CD1c-positive myeloid dendritic cell (primary cell): ENCODE results near the gene KRT77.

Experiments
- DNase-seq: peaks from one replicate; pipeline ENCODE4 v3.0.0-alpha.2; 2016; ENCODE audit errors: extremely low spot score

KRT77 gene

GRCh38 chr12:52692254-52692653 is 11.1 kb downstream of the KRT77 start:
- no peak for DNase-seq

GRCh38 chr12:52691841-52692150 is 11.5 kb downstream of the KRT77 start:
- DNase-seq, result no peak

- DNase-seq, result peak; percentile 10
Measured at GRCh38 chr12:52691076-52691840, 12.1 kb downstream of the KRT77 start.

DNA sequence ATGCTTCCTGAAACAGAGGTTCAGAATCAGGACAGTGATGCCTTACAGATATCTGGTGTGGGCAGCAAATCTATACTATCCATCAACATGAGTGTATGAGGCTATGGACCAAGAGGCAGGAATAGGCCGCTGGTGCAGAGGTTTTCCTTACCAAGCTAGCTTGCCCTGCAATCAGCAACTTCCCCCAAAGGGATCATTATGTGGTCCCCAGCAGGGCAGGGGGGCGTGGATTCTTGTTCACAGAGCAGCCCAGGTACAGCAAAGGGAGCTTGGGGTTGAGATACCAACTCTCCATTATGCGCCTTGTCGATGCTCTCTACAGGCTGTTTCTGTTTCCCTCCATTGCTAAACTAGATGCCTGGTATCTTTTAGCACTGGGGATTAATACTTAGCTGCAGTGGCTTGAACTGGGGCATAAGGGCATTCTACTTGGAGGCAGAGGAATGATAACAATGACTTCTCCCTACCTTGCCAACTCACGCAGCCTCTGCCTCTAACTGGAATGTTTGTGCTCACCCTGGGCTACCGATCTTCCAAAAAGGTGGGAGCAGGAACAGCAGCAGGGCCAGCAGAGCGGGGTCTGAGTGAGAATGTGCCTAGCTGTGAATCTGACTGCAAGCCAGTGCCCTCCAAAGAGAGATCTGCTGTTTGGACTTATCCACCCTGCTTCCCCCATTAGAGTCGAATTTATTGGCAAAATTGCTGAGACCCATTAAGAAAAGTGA is 12.8 kb downstream of the KRT77 start:
- DNase-seq, result no peak

GRCh38 chr12:52689936-52690335 is 13.4 kb downstream of the KRT77 start:
- no peak for DNase-seq

DNA sequence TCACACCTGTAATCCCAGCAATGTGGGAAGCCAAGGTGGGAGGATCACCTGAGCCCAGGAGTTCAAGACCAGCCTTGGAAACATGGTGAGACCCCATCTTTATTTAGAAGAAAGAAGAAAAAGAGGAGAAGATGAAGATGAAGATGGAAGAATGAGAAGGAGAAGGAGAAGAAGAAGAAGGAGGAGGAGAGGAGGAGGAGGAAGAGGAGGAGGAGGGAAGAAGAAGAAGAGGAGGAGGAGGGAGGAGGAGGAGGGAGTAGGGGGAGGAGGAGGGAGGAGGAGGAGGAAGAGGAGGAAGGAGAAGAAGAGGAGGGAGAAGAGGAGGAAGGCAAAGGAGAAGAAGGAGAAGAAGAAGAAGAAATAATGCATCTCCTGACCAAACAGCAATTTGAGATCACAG is 14.1 kb downstream of the KRT77 start:
- DNase-seq, result no peak

DNA sequence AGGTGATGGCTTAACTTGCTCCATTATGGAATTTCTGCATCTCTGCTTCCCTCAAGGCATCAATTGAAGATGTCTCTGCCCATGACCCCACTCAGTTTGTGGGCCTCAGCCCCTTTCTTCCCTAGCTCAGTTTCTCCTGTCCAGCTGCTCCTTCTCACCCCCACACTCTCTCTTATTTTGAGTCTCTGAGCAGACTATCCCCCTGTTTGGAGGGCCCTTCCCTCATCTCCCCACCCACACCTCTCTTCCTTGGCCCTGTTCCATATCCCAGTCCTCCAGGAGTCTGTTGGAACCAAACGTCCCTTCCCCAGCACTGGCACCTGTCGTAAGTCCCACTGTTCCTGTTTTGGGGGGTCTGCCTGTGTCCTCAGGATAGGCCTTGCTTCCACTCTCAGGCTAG is 14.8 kb downstream of the KRT77 start:
- DNase-seq, result no peak

DNA sequence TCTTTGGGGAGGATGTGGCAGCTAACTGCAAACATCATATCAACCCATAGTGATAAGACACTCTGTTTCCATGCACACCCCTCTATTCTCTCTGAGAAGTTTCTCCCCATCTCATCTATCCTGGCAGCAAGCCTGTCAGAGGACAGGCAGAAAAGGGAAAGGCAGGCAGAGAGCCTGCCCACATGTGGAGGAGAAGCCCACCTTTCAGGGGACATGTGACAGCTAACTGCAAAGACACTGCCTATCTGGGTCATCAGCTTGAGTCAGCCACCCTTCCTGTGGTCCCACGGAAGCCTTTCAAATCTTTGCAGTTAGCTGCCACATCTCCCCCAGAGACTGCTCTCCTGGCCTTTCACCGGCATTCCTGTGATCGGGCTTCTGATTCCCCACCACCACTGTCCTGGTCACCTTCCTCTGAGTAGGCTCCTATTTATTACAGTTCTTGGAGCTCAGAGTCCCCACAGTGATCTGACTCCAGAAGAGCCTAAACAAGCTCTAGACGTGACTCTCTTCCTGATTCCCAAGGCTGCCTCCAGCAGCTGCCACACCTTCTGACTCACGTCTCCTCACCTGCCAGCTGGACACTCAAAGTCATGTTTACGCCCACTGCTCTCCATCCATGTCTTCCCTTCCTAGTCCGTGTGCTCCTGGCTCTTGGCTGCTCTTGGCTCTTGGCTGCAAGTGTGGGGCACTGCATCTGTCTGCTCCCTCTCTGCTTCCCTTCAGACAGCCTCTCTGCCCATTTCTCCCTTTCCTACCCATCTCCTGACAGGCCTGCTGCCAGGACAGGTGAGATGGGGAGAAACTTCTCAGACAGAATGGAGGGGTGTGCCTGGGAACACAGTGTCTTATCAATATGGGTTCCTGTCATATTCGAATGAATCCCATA is 15.6 kb downstream of the KRT77 start:
- DNase-seq, result no peak

DNA sequence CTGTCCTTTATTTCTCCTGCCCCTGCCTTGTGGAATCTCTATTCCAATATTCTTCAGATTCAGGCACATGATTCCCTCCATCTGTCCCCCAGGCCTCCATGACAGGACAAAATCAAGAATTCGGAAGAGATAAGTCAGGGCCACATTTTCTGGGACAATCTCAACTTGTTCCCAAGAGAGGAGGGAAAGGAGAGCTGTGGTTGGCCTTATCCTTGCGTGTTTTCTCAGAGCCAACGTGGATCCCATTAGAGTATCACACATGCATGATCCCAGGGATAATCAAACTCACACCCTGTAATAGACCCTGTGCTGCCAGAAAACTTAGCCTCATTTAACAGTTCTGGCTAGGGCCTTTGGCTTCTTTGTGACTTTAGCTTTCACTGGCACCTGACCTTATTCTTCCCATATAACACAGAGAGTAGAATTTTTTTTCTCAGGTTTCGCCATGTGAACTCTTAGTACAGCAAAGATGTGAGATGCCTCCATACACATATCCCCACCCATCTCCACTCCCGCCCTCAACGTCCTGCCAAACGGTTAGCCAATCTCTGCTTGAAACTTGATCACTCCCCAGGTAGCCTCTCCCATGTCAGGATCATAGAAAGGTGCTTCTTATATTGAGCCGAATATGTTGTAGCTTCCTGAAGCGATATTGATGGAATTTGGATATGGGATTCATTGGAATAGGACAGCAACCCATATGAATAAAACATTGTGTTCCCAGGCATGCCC is 16.4 kb downstream of the KRT77 start:
- no peak for DNase-seq

DNA sequence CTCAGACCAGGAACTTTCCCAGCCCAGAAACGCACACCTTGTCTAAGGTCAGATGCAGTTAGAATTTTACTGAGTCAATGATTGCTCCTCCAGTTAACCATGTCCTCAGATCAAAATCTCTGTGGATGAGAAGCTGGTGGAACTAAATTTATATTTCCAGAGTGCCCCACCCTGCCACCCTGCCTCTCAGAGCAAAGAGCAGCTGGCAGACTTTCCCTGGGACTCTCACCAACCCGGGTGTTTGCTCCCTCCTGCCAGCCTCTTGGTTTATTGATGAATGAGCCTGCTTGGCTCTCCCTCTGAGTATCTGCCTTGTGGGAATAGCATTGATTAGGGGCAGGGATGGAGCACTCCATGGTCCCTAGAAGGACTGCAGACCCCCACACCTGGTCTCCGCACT is 17.3 kb downstream of the KRT77 start:
- no peak for DNase-seq

GRCh38 chr12:52685406-52685890 is 17.9 kb downstream of the KRT77 start:
- no peak for DNase-seq

- no peak for DNase-seq
Measured at GRCh38 chr12:52684431-52684830, 18.9 kb downstream of the KRT77 start.

- no peak for DNase-seq
Measured at GRCh38 chr12:52683575-52684300, 19.6 kb downstream of the KRT77 start.

- DNase-seq, result no peak
Measured at GRCh38 chr12:52682938-52683574, 20.3 kb downstream of the KRT77 start.

DNA sequence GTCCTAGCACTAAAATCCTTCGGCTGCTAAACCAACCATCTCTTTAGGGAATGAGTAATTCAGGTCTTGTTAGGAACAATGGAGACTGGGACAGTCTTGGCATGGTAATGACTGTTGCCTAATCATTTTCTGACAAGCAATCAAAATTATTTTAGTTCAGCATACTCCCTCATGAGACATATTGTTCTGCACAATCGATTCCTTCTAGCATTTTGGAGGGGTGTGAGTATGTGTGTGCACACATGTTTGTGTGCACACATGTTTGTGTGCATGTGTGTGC is 21.0 kb downstream of the KRT77 start:
- no peak for DNase-seq

- DNase-seq, result no peak
Measured at GRCh38 chr12:52681526-52682380, 21.6 kb downstream of the KRT77 start.

GRCh38 chr12:52680363-52680762 is 23.0 kb downstream of the KRT77 start, which contains the start of gene KRT1:
TSS of gene KRT1 (minus strand) at chr12:52680407. CDS start at chr12:52680348, 59 bp downstream.
- no peak for DNase-seq

- DNase-seq, result no peak
Measured at GRCh38 chr12:52679875-52680274, 23.4 kb downstream of the KRT77 start.

DNA sequence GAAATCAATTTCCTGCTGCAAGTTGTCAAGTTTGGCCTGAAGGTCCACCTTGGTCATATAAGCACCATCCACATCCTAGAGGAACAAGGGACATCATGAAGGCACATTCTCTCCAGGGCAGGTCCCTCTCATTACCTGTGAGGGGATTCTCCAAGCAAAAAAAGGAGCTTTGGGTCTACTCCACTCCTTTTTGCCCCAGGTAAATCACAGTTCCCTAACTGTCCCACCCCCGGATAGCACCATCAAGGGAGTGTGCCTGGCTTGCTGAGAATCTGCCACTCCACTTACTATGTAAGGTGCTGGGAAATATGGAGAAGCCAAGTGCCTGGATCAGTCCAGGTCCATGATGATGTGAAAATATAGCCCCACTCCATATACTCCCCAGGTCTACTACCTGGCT is 25.7 kb downstream of the KRT77 start:
- no peak for DNase-seq

GRCh38 chr12:52677126-52677525 is 26.2 kb downstream of the KRT77 start:
- DNase-seq, result no peak
